Nephron progenitor cell (in vitro differentiated cells): ENCODE results near the gene POLR1A.
A peak's percentile ranks its signal among the peaks of the same experiment; 100 is the strongest.

ENCODE experiments used
- DNase-seq: peaks from one replicate; pipeline ENCODE4 v3.0.0; 2021
- H3K27ac Mint-ChIP-seq: 2 replicates; pipeline ENCODE4 v1.8.0; 2021; ENCODE audit warnings: mild to moderate bottlenecking, moderate library complexity, mixed read lengths
- H3K27me3 Mint-ChIP-seq: 2 replicates; pipeline ENCODE4 v1.8.0; 2021; ENCODE audit warnings: mild to moderate bottlenecking, low read depth, mixed read lengths; ENCODE audit not compliant: poor library complexity
- H3K36me3 Mint-ChIP-seq: 2 replicates; pipeline ENCODE4 v1.8.0; 2021; ENCODE audit warnings: low read depth, mixed read lengths
- H3K4me1 Mint-ChIP-seq: 2 replicates; pipeline ENCODE4 v1.8.0; 2021; ENCODE audit warnings: mixed read lengths
- H3K4me3 Mint-ChIP-seq: 2 replicates; pipeline ENCODE4 v1.8.0; 2021; ENCODE audit warnings: mild to moderate bottlenecking, moderate library complexity, mixed read lengths
- H3K9me3 Mint-ChIP-seq: 2 replicates; pipeline ENCODE4 v1.8.0; 2021; ENCODE audit warnings: mild to moderate bottlenecking, moderate library complexity, mixed read lengths
- CTCF ChIP-seq: fragments of 200-600 bp; sonication (generic); IDR thresholded peaks from 2 replicates; pipeline ENCODE4 v1.5.0; 2021; ENCODE audit warnings: antibody characterized with exemption

The POLR1A gene

GRCh38 chr2:86054535-86055082 lies 51.1 kb downstream of the POLR1A start:
- H3K9me3 Mint-ChIP-seq = no peaks in the 10 kb centered on the region
- no peaks in the 10 kb centered on the region for H3K27me3 Mint-ChIP-seq
- H3K27ac Mint-ChIP-seq = no peak overlapping the region
- no peaks in the 10 kb centered on the region for H3K4me1 Mint-ChIP-seq
- no peak for TF ChIP-seq CTCF
- H3K4me3 Mint-ChIP-seq = no peak overlapping the region
- no peak for DNase-seq
- peaks cover 66% of the 10 kb centered on the region for H3K36me3 Mint-ChIP-seq

GRCh38 chr2:86053166-86053565 lies 52.5 kb downstream of the POLR1A start:
- H3K27me3 Mint-ChIP-seq = no peaks in the 10 kb centered on the region
- no peaks in the 10 kb centered on the region for H3K4me1 Mint-ChIP-seq
- TF ChIP-seq CTCF = no peak
- no peak overlapping the region for H3K4me3 Mint-ChIP-seq
- H3K27ac Mint-ChIP-seq = peak overlapping the region; percentile 26
- peaks cover 66% of the 10 kb centered on the region for H3K36me3 Mint-ChIP-seq
- DNase-seq = no peak
- no peaks in the 10 kb centered on the region for H3K9me3 Mint-ChIP-seq

- H3K4me1 Mint-ChIP-seq = no peaks in the 10 kb centered on the region
- H3K27ac Mint-ChIP-seq = no peak overlapping the region
- no peak for TF ChIP-seq CTCF
- DNase-seq = no peak
- H3K9me3 Mint-ChIP-seq = no peaks in the 10 kb centered on the region
- H3K27me3 Mint-ChIP-seq = no peaks in the 10 kb centered on the region
- no peak overlapping the region for H3K4me3 Mint-ChIP-seq
- H3K36me3 Mint-ChIP-seq = peaks cover 64% of the 10 kb centered on the region
These were observed 53.0 kb downstream of the POLR1A start for GRCh38 chr2:86052676-86053075.

- Mint-ChIP-seq H3K4me3 (no peak overlapping the region), H3K36me3 (peaks cover 62% of the 10 kb centered on the region), H3K9me3 (no peaks in the 10 kb centered on the region), H3K4me1 (no peaks in the 10 kb centered on the region), H3K27me3 (no peaks in the 10 kb centered on the region), H3K27ac (no peak overlapping the region)
- DNase-seq = no peak
- TF ChIP-seq CTCF = no peak
These were observed 53.4 kb downstream of the POLR1A start for GRCh38 chr2:86052265-86052664.

GRCh38 chr2:86050301-86050700 lies 55.4 kb downstream of the POLR1A start:
- Mint-ChIP-seq H3K9me3 (no peaks in the 10 kb centered on the region), H3K27me3 (no peaks in the 10 kb centered on the region), H3K4me1 (no peaks in the 10 kb centered on the region), H3K4me3 (no peak overlapping the region), H3K27ac (peak overlapping the region; percentile 64), H3K36me3 (peaks cover 59% of the 10 kb centered on the region)
- DNase-seq = no peak
- TF ChIP-seq CTCF = no peak

- Mint-ChIP-seq H3K4me1 (no peaks in the 10 kb centered on the region), H3K27me3 (no peaks in the 10 kb centered on the region), H3K4me3 (no peak overlapping the region), H3K9me3 (no peaks in the 10 kb centered on the region), H3K36me3 (peaks cover 63% of the 10 kb centered on the region), H3K27ac (no peak overlapping the region)
- no peak for DNase-seq
- TF ChIP-seq CTCF = no peak
These were observed 56.2 kb downstream of the POLR1A start for GRCh38 chr2:86049529-86049928.
